ENCODE measurements around the gene DDX23.

GRCh38 chr12:48856379-48856778, 4.4 kb upstream of the DDX23 start:
- TF ChIP-seq EZH2phosphoT487 (IDR thresholded peaks at IDR 0.05; ENCODE audit: borderline replicate concordance, low read depth) (no peak), CTCF (IDR thresholded peaks at IDR 0.05) (no peak), FOXM1 (IDR thresholded peaks at IDR 0.05; ENCODE audit: low read depth) (no peak), ZBTB33 (IDR thresholded peaks at IDR 0.05; ENCODE audit: borderline replicate concordance, low read depth) (no peak), TCF12 (IDR thresholded peaks at IDR 0.05) (no peak), SIN3A (IDR thresholded peaks at IDR 0.05; ENCODE audit: borderline replicate concordance, low read depth, low read length) (no peak), EP300 (IDR thresholded peaks at IDR 0.05; ENCODE audit: borderline replicate concordance in 1 of 2, low read depth in 1 of 2, low read length in 1 of 2) (no peak), RAD21 (IDR thresholded peaks at IDR 0.05; ENCODE audit: low read length) (no peak), POLR2AphosphoS5 (IDR thresholded peaks at IDR 0.05; ENCODE audit: low read depth, low read length) (no peak), MXI1 (IDR thresholded peaks at IDR 0.05; ENCODE audit: low read depth, low read length) (no peak), SMC3 (IDR thresholded peaks at IDR 0.05; ENCODE audit: low read depth, low read length) (no peak), JUND (IDR thresholded peaks at IDR 0.05) (no peak), MAX (IDR thresholded peaks at IDR 0.05; ENCODE audit: low read depth) (no peak), REST (IDR thresholded peaks at IDR 0.05; ENCODE audit: low read depth, low read length) (no peak)

Measured in SK-N-SH (cell line).